ENCODE measurements around the gene FAM241B. TPM values are rescaled to one million over a fixed set of nuclear protein-coding genes. Genes with fewer than 3 reads are reported as not detected.

The FAM241B gene
- total RNA-seq, 2 experiments from 2014 or later = 14.1 to 17.5 TPM

- H3K27me3 ChIP-seq (ENCODE audit: control insufficient read depth in 1 of 2, insufficient read depth in 2 of 2, low read length in 2 of 2) = peaks cover 10 to 16% of the 10 kb centered on the region in 2 experiments
- H3K4me1 ChIP-seq (ENCODE audit: insufficient read depth, low read length) = no peaks in the 10 kb centered on the region
- TF ChIP-seq CTCF (IDR thresholded peaks at IDR 0.05) = no peak
- CTCF ChIA-PET = no interaction called here
- intact Hi-C loops (cut with DNase I, micrococcal nuclease) = no loop called here
- POLR2A ChIA-PET = no interaction called here
- no peaks in the 10 kb centered on the region for H3K4me1 Mint-ChIP-seq (ENCODE audit: low read depth)
- H3K9me3 Mint-ChIP-seq = no peaks in the 10 kb centered on the region
- ATAC-seq (ENCODE audit: poor library complexity) = no peak
- no peak overlapping the region for H3K4me3 ChIP-seq (ENCODE audit: low read length)
- no peaks in the 10 kb centered on the region for H3K9me3 ChIP-seq (ENCODE audit: control insufficient read depth in 1 of 2, insufficient read depth in 1 of 2, low read length in 2 of 2)
- no peaks in the 10 kb centered on the region for H3K36me3 Mint-ChIP-seq (ENCODE audit: low read depth)
- no peak for DNase-seq
- H3K27me3 Mint-ChIP-seq = peaks cover 41% of the 10 kb centered on the region
- no peak overlapping the region for H3K27ac ChIP-seq (ENCODE audit: low read depth in 1 of 2, low read length in 2 of 2)
- no peak overlapping the region for H3K4me3 Mint-ChIP-seq
- H3K36me3 ChIP-seq (ENCODE audit: insufficient read depth, low read length) = no peaks in the 10 kb centered on the region
- no peak overlapping the region for H3K27ac Mint-ChIP-seq
These were observed 35.6 kb downstream of the FAM241B start for GRCh38 chr10:69665474-69666320.

- DNase-seq (no peak), ATAC-seq (ENCODE audit: poor library complexity) (no peak)
- no peak overlapping the region for H3K4me3 ChIP-seq (ENCODE audit: low read length)
- Mint-ChIP-seq H3K4me3 (no peak overlapping the region), H3K4me1 (ENCODE audit: low read depth) (no peaks in the 10 kb centered on the region), H3K9me3 (no peaks in the 10 kb centered on the region), H3K36me3 (ENCODE audit: low read depth) (no peaks in the 10 kb centered on the region), H3K27ac (no peak overlapping the region), H3K27me3 (peaks cover 47% of the 10 kb centered on the region)
- H3K36me3 ChIP-seq (ENCODE audit: insufficient read depth, low read length) = no peaks in the 10 kb centered on the region
- TF ChIP-seq CTCF (IDR thresholded peaks at IDR 0.05) = no peak
- H3K4me1 ChIP-seq (ENCODE audit: insufficient read depth, low read length) = no peaks in the 10 kb centered on the region
- intact Hi-C loops (cut with DNase I, micrococcal nuclease) = no loop called here
- ChIA-PET CTCF (no interaction called here), POLR2A (no interaction called here)
- no peak overlapping the region for H3K27ac ChIP-seq (ENCODE audit: low read depth in 1 of 2, low read length in 2 of 2)
- H3K27me3 ChIP-seq (ENCODE audit: control insufficient read depth in 1 of 2, insufficient read depth in 2 of 2, low read length in 2 of 2) = peaks cover 10 to 16% of the 10 kb centered on the region in 2 experiments
- no peaks in the 10 kb centered on the region for H3K9me3 ChIP-seq (ENCODE audit: control insufficient read depth in 1 of 2, insufficient read depth in 1 of 2, low read length in 2 of 2)
These were observed 36.7 kb downstream of the FAM241B start for GRCh38 chr10:69666756-69667155.

- H3K9me3 Mint-ChIP-seq = no peaks in the 10 kb centered on the region
- Histone ChIP-seq H3K4me1 (ENCODE audit: insufficient read depth, low read length) (no peaks in the 10 kb centered on the region), H3K9me3 (ENCODE audit: control insufficient read depth in 1 of 2, insufficient read depth in 1 of 2, low read length in 2 of 2) (no peaks in the 10 kb centered on the region), H3K36me3 (ENCODE audit: insufficient read depth, low read length) (no peaks in the 10 kb centered on the region), H3K27me3 (ENCODE audit: control insufficient read depth in 1 of 2, insufficient read depth in 2 of 2, low read length in 2 of 2) (peaks cover 10 to 16% of the 10 kb centered on the region in 2 experiments), H3K4me3 (ENCODE audit: low read length) (no peak overlapping the region), H3K27ac (ENCODE audit: low read depth in 1 of 2, low read length in 2 of 2) (no peak overlapping the region)
- ChIA-PET POLR2A (no interaction called here), CTCF (no interaction called here)
- DNase-seq = no peak
- H3K27me3 Mint-ChIP-seq = peaks cover 54% of the 10 kb centered on the region
- no peak for TF ChIP-seq CTCF (IDR thresholded peaks at IDR 0.05)
- no peak overlapping the region for H3K27ac Mint-ChIP-seq
- H3K36me3 Mint-ChIP-seq (ENCODE audit: low read depth) = no peaks in the 10 kb centered on the region
- intact Hi-C loops (cut with DNase I, micrococcal nuclease) = no loop called here
- no peaks in the 10 kb centered on the region for H3K4me1 Mint-ChIP-seq (ENCODE audit: low read depth)
- no peak overlapping the region for H3K4me3 Mint-ChIP-seq
- ATAC-seq (ENCODE audit: poor library complexity) = no peak
These were observed 38.7 kb downstream of the FAM241B start for GRCh38 chr10:69668721-69669120.
